NCI-H2107 treated with DMSO at 0.1 percent for 48 hours (cell line): Measurements from ENCODE around the gene LCMT2.

ENCODE experiments used
- DNase-seq: peaks from one replicate; lab custom pipeline; 2025; ENCODE audit not compliant: unreplicated experiment; lab: John Stamatoyannopoulos, UW

The LCMT2 gene

GRCh38 chr15:43276563-43277200 lies 53.7 kb downstream of the LCMT2 start:
- DNase-seq = no peak

- no peak for DNase-seq
Observed at GRCh38 chr15:43275740-43276562, 54.4 kb downstream of the LCMT2 start.

GRCh38 chr15:43274136-43274535 lies 56.2 kb downstream of the LCMT2 start:
- DNase-seq = no peak
